Smooth muscle cell (in vitro differentiated cells): ENCODE data around the gene SPOP. TPM values are rescaled to one million over a fixed set of nuclear protein-coding genes. Genes with fewer than 3 reads are reported as not detected.

ENCODE experiments used
- DNase-seq: peaks from one replicate; lab custom pipeline; 2025; ENCODE audit not compliant: unreplicated experiment; lab: John Stamatoyannopoulos, UW
- H2AFZ ChIP-seq: fragments of 200-600 bp; sonication (generic); 2 replicates; pipeline ENCODE4 v1.6.0; 2016; ENCODE audit warnings: antibody characterized with exemption, low read depth, mild to moderate bottlenecking
- H3F3A ChIP-seq: fragments of 200-600 bp; sonication (generic); 2 replicates; pipeline ENCODE4 v1.6.0; 2017; ENCODE audit warnings: antibody characterized with exemption, low read depth
- H3K27ac ChIP-seq: fragments of 200-600 bp; sonication (generic); 2 replicates; pipeline ENCODE4 v1.5.1; 2016; ENCODE audit warnings: low read depth, mild to moderate bottlenecking
- H3K27me3 ChIP-seq: fragments of 200-600 bp; sonication (generic); 2 replicates; pipeline ENCODE4 v1.6.1; 2016; ENCODE audit warnings: low read depth, mild to moderate bottlenecking
- H3K36me3 ChIP-seq: fragments of 200-600 bp; sonication (generic); 2 replicates; pipeline ENCODE4 v1.5.1; 2016; ENCODE audit warnings: low read depth
- H3K4me1 ChIP-seq: fragments of 200-600 bp; sonication (generic); 2 replicates; pipeline ENCODE4 v1.5.1; 2016; ENCODE audit warnings: low read depth
- H3K4me2 ChIP-seq: fragments of 200-600 bp; sonication (generic); 2 replicates; pipeline ENCODE4 v1.6.0; 2016; ENCODE audit warnings: mild to moderate bottlenecking
- H3K4me3 ChIP-seq: fragments of 200-600 bp; sonication (generic); 2 replicates; pipeline ENCODE4 v1.5.1; 2016; ENCODE audit warnings: mild to moderate bottlenecking
- H3K79me2 ChIP-seq: fragments of 200-600 bp; sonication (generic); 2 replicates; pipeline ENCODE4 v1.6.0; 2016; ENCODE audit warnings: low read depth, mild to moderate bottlenecking
- H3K9ac ChIP-seq: fragments of 200-600 bp; sonication (generic); 2 replicates; pipeline ENCODE4 v1.6.0; 2016; ENCODE audit warnings: low read depth
- H3K9me3 ChIP-seq: fragments of 200-600 bp; sonication (generic); replicated peaks from 2 replicates; pipeline ENCODE4 v1.5.1; 2016; ENCODE audit warnings: low read depth
- H4K20me1 ChIP-seq: fragments of 200-600 bp; sonication (generic); 2 replicates; pipeline ENCODE4 v1.6.0; 2016; ENCODE audit warnings: low read depth
- WGBS: methylation state at CpG from one replicate; pipeline ENCODE4 v1.1.7; 2016; ENCODE audit warnings: low lambda C conversion rate; 5-methylcytosine and 5-hydroxymethylcytosine counted together
- polyA plus RNA-seq: library from polyadenylated mRNA; unstranded; fragments of >200 nt; fragmentation: Nextera tagmentation; extraction: Ambion mirVana; gene quantifications from 2 replicates; pipeline ENCODE4 v1.2.1, GENCODE V29; 2016
- total RNA-seq: library from RNA; depleted of rRNA; stranded (reverse); fragments of >200 nt; gene quantifications from 2 replicates; pipeline ENCODE4 v1.2.3, GENCODE V29; 2014
- TF ChIP-seq, protein P1 (sequence below): fragments of 200-600 bp; sonication (generic); IDR thresholded peaks from 2 replicates; pipeline ENCODE4 v1.5.1; 2017; ENCODE audit warnings: borderline replicate concordance, mild to moderate bottlenecking, antibody characterized with exemption; ENCODE audit not compliant: insufficient read depth, poor library complexity, severe bottlenecking

The SPOP gene
- total and polyA plus RNA-seq, 2 experiments from 2014 or later = 55.0 to 69.8 TPM

DNA sequence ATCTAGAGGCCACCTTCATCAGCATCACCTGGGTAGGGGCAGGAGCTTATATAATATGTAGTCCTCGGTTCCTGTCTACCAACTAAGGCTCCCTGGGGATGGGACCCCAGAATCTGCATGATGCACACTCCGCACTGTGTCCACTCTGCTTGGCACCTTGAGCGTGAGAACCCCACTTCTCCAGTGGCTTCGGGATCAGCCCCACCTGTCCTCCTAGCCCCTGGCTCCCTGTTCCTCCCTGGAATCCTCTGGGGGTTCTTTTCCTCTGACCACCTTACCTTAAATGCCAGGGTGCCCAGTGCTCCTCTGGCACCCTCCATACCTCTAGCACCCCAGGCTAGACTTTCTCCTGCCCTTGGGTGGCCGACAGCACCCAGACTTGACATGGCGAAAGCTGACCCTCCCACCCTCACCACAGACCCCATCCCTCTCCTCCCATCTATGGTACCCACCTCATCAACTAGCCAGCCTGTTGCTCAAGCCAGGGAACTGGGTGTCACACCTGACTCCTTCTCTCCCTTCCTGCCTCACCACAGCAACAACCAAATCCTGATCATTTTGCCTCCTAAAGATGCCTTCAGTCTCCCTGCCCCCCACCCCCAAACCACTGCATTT lies 105.0 kb downstream of the SPOP start:
- Histone ChIP-seq H2AFZ (no peak overlapping the region), H3F3A (no peaks in the 10 kb centered on the region), H3K4me1 (no peaks in the 10 kb centered on the region), H3K27me3 (peaks cover 7% of the 10 kb centered on the region), H3K36me3 (no peaks in the 10 kb centered on the region), H3K4me2 (no peak overlapping the region), H3K9ac (no peak overlapping the region), H4K20me1 (no peaks in the 10 kb centered on the region), H3K27ac (no peak overlapping the region), H3K9me3 (no peaks in the 10 kb centered on the region), H3K79me2 (no peaks in the 10 kb centered on the region), H3K4me3 (no peak overlapping the region)
- 97% methylated on average over 6 of the region's 6 CpGs for whole genome bisulfite sequencing
- no peak for DNase-seq
- TF ChIP-seq, protein P1, sequence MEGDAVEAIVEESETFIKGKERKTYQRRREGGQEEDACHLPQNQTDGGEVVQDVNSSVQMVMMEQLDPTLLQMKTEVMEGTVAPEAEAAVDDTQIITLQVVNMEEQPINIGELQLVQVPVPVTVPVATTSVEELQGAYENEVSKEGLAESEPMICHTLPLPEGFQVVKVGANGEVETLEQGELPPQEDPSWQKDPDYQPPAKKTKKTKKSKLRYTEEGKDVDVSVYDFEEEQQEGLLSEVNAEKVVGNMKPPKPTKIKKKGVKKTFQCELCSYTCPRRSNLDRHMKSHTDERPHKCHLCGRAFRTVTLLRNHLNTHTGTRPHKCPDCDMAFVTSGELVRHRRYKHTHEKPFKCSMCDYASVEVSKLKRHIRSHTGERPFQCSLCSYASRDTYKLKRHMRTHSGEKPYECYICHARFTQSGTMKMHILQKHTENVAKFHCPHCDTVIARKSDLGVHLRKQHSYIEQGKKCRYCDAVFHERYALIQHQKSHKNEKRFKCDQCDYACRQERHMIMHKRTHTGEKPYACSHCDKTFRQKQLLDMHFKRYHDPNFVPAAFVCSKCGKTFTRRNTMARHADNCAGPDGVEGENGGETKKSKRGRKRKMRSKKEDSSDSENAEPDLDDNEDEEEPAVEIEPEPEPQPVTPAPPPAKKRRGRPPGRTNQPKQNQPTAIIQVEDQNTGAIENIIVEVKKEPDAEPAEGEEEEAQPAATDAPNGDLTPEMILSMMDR = no peak

DNA sequence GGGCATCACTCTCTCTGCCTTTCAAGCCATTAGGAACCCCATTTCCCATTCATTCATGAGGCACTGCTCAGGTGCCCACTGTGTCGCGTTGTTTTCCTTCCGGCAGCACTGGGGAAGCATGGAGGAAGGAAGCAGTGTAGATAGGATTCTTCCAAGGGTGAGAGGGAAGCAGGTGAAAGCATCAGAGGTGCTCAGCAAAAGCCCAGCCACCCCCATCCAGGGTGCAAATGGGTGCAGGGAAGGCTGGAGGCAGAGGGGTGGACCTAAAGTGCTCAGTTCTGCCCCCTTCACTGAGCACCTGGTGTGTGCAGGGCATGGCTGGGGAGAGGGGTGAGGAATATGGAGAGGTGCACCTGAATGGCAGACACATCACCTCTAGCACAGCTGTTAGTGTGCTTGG lies 105.7 kb downstream of the SPOP start:
- no peaks in the 10 kb centered on the region for H3K9me3 ChIP-seq
- 70% methylated on average over 3 of the region's 3 CpGs for WGBS

GRCh38 chr17:49571764-49572163 lies 106.1 kb downstream of the SPOP start:
- H3K36me3 ChIP-seq = no peaks in the 10 kb centered on the region
- no peaks in the 10 kb centered on the region for H3K9me3 ChIP-seq
- 65% methylated on average over 4 of the region's 4 CpGs for WGBS
- H2AFZ ChIP-seq = no peak overlapping the region
- H3K4me3 ChIP-seq = no peak overlapping the region
- H3K27ac ChIP-seq = no peak overlapping the region
- H3K27me3 ChIP-seq = peaks cover 7% of the 10 kb centered on the region
- no peak overlapping the region for H3K9ac ChIP-seq
- no peak for DNase-seq
- H3K4me1 ChIP-seq = no peaks in the 10 kb centered on the region
- no peaks in the 10 kb centered on the region for H3K79me2 ChIP-seq
- H3F3A ChIP-seq = no peaks in the 10 kb centered on the region
- H4K20me1 ChIP-seq = no peaks in the 10 kb centered on the region
- no peak overlapping the region for H3K4me2 ChIP-seq
- TF ChIP-seq, protein P1 = no peak

More for the DNA sequence above, 105.7 kb downstream of the SPOP start:
- no peak for DNase-seq
- Histone ChIP-seq H3F3A (no peaks in the 10 kb centered on the region), H4K20me1 (no peaks in the 10 kb centered on the region), H3K27ac (no peak overlapping the region), H3K4me2 (no peak overlapping the region), H3K4me1 (no peaks in the 10 kb centered on the region), H3K4me3 (no peak overlapping the region), H3K9ac (no peak overlapping the region), H3K36me3 (no peaks in the 10 kb centered on the region), H3K79me2 (no peaks in the 10 kb centered on the region), H2AFZ (no peak overlapping the region), H3K27me3 (peaks cover 7% of the 10 kb centered on the region)
- TF ChIP-seq, protein P1 = no peak

GRCh38 chr17:49571283-49571682 lies 106.6 kb downstream of the SPOP start:
- no peaks in the 10 kb centered on the region for H3F3A ChIP-seq
- 82% methylated on average over 6 of the region's 6 CpGs for WGBS
- H3K4me1 ChIP-seq = no peaks in the 10 kb centered on the region
- TF ChIP-seq, protein P1 = no peak
- no peaks in the 10 kb centered on the region for H3K36me3 ChIP-seq
- no peak overlapping the region for H3K9ac ChIP-seq
- H3K9me3 ChIP-seq = no peaks in the 10 kb centered on the region
- peaks cover 7% of the 10 kb centered on the region for H3K27me3 ChIP-seq
- no peak overlapping the region for H3K4me3 ChIP-seq
- no peaks in the 10 kb centered on the region for H3K79me2 ChIP-seq
- DNase-seq = no peak
- H4K20me1 ChIP-seq = no peaks in the 10 kb centered on the region
- H2AFZ ChIP-seq = no peak overlapping the region
- H3K27ac ChIP-seq = no peak overlapping the region
- no peak overlapping the region for H3K4me2 ChIP-seq
